Suprapubic skin (tissue), 4 donors: ENCODE data around the gene SPTBN1. TPM values are rescaled to one million over a fixed set of nuclear protein-coding genes. Genes with fewer than 3 reads are reported as not detected.

Experiments
- DNase-seq, 2 donors: peaks; one replicate each; pipeline ENCODE4 v3.0.0-alpha.2; 2019; ENCODE audit warnings: low spot score in 2 of 2
- H3K27ac ChIP-seq: fragments of 200-600 bp; sonication (generic); one replicate; pipeline ENCODE4 v1.5.1; 2019
- H3K27me3 ChIP-seq: fragments of 200-600 bp; sonication (generic); one replicate; pipeline ENCODE4 v1.5.1; 2019
- H3K36me3 ChIP-seq: fragments of 200-600 bp; sonication (generic); one replicate; pipeline ENCODE4 v1.5.1; 2019
- H3K4me1 ChIP-seq: fragments of 200-600 bp; sonication (generic); one replicate; pipeline ENCODE4 v1.5.1; 2019
- H3K4me3 ChIP-seq: fragments of 200-600 bp; sonication (generic); one replicate; pipeline ENCODE4 v1.5.1; 2019; ENCODE audit warnings: mild to moderate bottlenecking
- H3K9me3 ChIP-seq: fragments of 200-600 bp; sonication (generic); one replicate; pipeline ENCODE4 v1.5.1; 2019
- CTCF ChIP-seq, 2 donors: fragments of 200-600 bp in 1 of 2; fragments of 450-650 bp in 1 of 2; sonication (generic) in 1 of 2; IDR thresholded peaks; one replicate each; pipeline ENCODE4 v1.5.1; 2016 to 2019; ENCODE audit warnings: antibody characterized with exemption in 2 of 2, mild to moderate bottlenecking in 1 of 2, moderate library complexity in 1 of 2
- EP300 ChIP-seq: sonication (generic); formaldehyde crosslinking; IDR thresholded peaks from one replicate; pipeline ENCODE4 v1.6.1; 2017; ENCODE audit warnings: antibody characterized with exemption
- POLR2A ChIP-seq, 2 donors: fragments of 450-650 bp; IDR thresholded peaks; one replicate each; pipeline ENCODE4 v1.6.1; 2017; ENCODE audit warnings: antibody characterized with exemption in 2 of 2, mild to moderate bottlenecking in 2 of 2, moderate library complexity in 2 of 2
- POLR2AphosphoS5 ChIP-seq, 3 donors: sonication (generic); formaldehyde crosslinking; IDR thresholded peaks; one replicate each; pipeline ENCODE4 v1.6.1; 2017; ENCODE audit warnings: antibody characterized with exemption in 3 of 3
- WGBS: methylation state at CpG from one replicate; pipeline ENCODE4 v1.1.5; 2018; 5-methylcytosine and 5-hydroxymethylcytosine counted together
- total RNA-seq, 4 donors: library from RNA; depleted of rRNA; stranded (reverse); fragments of >200 nt; gene quantifications; one replicate each; pipeline ENCODE4 v1.1.0, GENCODE V29; 2016

Gene SPTBN1
- total RNA-seq, 4 donors from 2014 or later, result 173 to 250 (median 203) TPM

DNA sequence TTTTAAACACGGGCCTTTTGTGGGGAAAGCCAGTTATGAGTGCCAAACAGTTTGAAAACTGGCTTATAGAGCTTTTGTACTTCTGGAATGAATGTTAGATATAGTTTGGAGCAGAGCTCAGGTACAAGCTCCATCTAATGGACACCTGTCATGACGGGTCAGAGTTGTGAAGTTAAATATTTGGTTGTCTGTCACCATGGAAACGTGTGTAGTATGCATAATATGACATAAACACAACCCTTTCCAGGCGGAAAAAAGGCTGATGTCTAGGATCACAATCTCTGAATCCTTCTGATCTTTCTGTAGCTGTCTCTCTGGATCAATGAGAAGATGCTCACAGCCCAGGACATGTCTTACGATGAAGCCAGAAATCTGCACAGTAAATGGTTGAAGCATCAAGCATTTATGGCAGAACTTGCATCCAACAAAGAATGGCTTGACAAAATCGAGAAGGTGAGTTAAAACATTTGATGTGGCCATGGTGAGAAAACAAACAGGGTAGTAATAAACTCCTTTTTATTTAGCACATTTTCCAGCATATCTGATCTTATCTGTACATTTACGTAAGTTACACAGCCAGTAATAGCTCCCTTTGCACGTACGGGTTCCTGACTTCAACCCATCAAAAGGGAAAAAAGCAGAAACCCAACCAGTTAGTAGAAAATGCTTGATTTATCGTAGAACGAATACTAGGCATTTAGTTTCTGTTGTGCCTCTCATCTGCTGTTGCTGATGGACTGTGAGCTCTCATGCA, 186.7 kb downstream of the SPTBN1 start:
- Histone ChIP-seq H3K4me1 (peaks cover 19% of the 10 kb centered on the region), H3K36me3 (peaks cover 86% of the 10 kb centered on the region), H3K9me3 (no peaks in the 10 kb centered on the region), H3K4me3 (no peak overlapping the region), H3K27me3 (no peaks in the 10 kb centered on the region), H3K27ac (no peak overlapping the region)
- TF ChIP-seq EP300, result no peak
- no peak for TF ChIP-seq CTCF (IDR thresholded peaks at IDR 0.05)
- no peak for TF ChIP-seq POLR2A (IDR thresholded peaks at IDR 0.05)
- TF ChIP-seq POLR2AphosphoS5 (IDR thresholded peaks at IDR 0.05), result no peak
- WGBS, result 66% methylated on average over 11 of the region's 11 CpGs
- no peak for DNase-seq

DNA sequence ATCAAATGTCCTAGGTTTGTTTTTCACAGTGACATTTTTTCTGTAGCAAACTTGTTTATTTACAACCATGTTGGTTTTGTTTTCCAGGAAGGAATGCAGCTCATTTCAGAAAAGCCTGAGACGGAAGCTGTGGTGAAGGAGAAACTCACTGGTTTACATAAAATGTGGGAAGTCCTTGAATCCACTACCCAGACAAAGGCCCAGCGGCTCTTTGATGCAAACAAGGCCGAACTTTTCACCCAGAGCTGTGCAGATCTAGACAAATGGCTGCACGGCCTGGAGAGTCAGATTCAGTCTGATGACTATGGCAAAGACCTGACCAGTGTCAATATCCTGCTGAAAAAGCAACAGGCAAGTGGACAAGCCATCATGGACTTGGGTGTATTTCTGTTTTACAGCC, 188.1 kb downstream of the SPTBN1 start:
- H3K4me3 ChIP-seq, result no peak overlapping the region
- no peak overlapping the region for H3K27ac ChIP-seq
- WGBS, result 91% methylated on average over 4 of the region's 4 CpGs
- no peak for DNase-seq
- no peaks in the 10 kb centered on the region for H3K27me3 ChIP-seq
- TF ChIP-seq POLR2A (IDR thresholded peaks at IDR 0.05), result no peak
- H3K36me3 ChIP-seq, result peaks cover 86% of the 10 kb centered on the region
- H3K9me3 ChIP-seq, result no peaks in the 10 kb centered on the region
- peaks cover 16% of the 10 kb centered on the region for H3K4me1 ChIP-seq

DNA sequence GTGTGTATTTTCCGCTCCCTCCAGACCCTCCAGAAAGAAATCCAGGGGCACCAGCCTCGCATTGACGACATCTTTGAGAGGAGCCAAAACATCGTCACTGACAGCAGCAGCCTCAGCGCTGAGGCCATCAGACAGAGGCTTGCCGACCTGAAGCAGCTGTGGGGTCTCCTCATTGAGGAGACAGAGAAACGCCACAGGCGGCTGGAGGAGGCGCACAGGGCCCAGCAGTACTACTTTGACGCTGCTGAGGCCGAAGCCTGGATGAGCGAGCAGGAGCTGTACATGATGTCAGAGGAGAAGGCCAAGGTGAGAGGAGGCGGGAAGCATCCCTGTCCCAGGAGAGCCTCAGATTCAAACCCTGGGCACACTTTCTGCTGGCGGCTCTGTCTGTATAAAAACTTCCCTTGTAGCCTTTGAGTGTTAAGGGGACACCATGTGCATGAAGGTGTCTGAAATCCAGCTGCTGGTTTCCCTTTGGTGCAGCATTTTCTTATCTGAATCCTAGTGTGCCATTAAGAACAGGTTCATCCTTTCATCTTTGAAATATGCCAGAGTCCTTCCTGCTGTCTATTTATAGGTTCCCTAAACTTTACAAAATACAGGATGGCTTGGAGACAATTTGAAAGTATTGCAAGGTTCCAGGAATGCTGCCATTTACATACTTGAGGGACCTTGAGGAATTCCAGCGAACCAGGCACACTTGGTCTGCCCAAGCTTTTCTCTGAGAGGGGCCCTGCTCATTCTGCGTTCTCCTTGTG, 190.2 kb downstream of the SPTBN1 start:
- no peak for DNase-seq
- Histone ChIP-seq H3K36me3 (peaks cover 92% of the 10 kb centered on the region), H3K27ac (no peak overlapping the region), H3K9me3 (no peaks in the 10 kb centered on the region), H3K4me1 (peaks cover 6% of the 10 kb centered on the region), H3K27me3 (no peaks in the 10 kb centered on the region), H3K4me3 (no peak overlapping the region)
- 93% methylated on average over 11 of the region's 16 CpGs for WGBS
- TF ChIP-seq POLR2AphosphoS5 (IDR thresholded peaks at IDR 0.05) (no peak), EP300 (no peak), POLR2A (IDR thresholded peaks at IDR 0.05) (no peak), CTCF (IDR thresholded peaks at IDR 0.05) (no peak)

GRCh38 chr2:54648256-54648655, 192.1 kb downstream of the SPTBN1 start:
- TF ChIP-seq POLR2AphosphoS5 (IDR thresholded peaks at IDR 0.05) (no peak), POLR2A (IDR thresholded peaks at IDR 0.05) (no peak), EP300 (no peak), CTCF (IDR thresholded peaks at IDR 0.05) (no peak)
- 96% methylated on average over 3 of the region's 3 CpGs for WGBS
- no peak overlapping the region for H3K27ac ChIP-seq

DNA sequence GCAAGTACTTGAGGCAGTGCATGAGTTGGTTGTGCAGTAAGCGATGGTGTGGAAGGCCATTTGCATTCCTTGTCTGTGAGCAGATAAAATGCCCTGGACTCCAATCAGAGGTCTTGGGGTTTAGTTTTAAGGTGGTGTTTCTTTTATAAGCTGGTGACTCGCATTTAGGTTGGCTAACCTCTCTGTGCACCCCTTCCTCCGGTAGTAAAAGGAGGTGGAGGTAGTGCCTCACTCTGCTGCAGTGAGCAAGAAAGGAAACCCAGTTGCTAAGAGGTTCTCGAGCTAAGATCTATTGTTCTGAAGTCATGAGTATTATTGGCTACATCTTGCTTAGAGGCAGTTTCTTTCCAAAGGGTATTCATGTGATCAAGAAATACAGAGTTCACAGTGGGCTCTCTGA, 193.1 kb downstream of the SPTBN1 start:
- Histone ChIP-seq H3K27me3 (no peaks in the 10 kb centered on the region), H3K4me1 (no peaks in the 10 kb centered on the region), H3K9me3 (no peaks in the 10 kb centered on the region), H3K4me3 (no peak overlapping the region), H3K27ac (no peak overlapping the region), H3K36me3 (peaks cover 99% of the 10 kb centered on the region)
- WGBS, result 83% methylated on average over 4 of the region's 4 CpGs
- TF ChIP-seq CTCF (IDR thresholded peaks at IDR 0.05), result no peak
- TF ChIP-seq POLR2A (IDR thresholded peaks at IDR 0.05), result no peak
- no peak for TF ChIP-seq POLR2AphosphoS5 (IDR thresholded peaks at IDR 0.05)
- no peak for TF ChIP-seq EP300
- DNase-seq, result no peak

More at GRCh38 chr2:54648256-54648655, 192.1 kb downstream of the SPTBN1 start:
- DNase-seq, result no peak
- no peaks in the 10 kb centered on the region for H3K4me1 ChIP-seq
- no peaks in the 10 kb centered on the region for H3K27me3 ChIP-seq
- H3K36me3 ChIP-seq, result peaks cover 99% of the 10 kb centered on the region
- H3K4me3 ChIP-seq, result no peak overlapping the region
- H3K9me3 ChIP-seq, result no peaks in the 10 kb centered on the region
